Measurements from ENCODE around the gene TXNDC15.

DNA sequence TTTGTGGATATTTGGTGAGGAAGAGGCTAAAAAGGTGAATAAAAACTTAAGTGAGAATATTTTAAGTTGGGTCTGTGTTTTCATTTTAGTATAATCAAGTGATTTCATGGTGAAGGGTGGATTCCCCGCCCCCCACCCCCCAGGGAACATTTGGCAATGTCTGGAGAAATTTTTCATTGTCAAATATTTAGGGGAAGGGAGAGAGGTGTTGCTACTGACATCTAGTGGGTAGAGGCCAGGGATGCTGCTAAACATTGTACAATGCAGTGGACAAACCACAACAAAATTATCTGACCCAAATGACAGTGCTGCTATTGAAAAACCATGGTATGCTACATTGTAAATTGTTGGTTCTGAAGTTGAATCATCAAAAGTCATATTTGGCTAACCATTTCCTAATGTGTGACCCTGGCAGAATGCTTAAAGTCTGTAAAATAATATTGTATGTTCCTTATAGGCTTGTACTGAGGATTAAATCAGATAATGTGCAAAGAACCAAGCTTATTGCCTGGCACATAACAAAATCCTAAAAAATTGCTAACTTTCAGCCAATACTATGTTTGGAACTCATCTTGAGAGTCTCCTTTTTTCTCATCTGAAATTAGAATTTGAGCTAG is 22.8 kb upstream of the TXNDC15 start:
- TF ChIP-seq HDAC2 (CRISPR knock-in tag; IDR thresholded peaks at IDR 0.05), result no peak
- TF ChIP-seq ZFP1 (CRISPR knock-in tag; IDR thresholded peaks at IDR 0.05), result no peak
- no peak for TF ChIP-seq TARDBP (CRISPR knock-in tag; IDR thresholded peaks at IDR 0.05)
- TF ChIP-seq, protein P1, sequence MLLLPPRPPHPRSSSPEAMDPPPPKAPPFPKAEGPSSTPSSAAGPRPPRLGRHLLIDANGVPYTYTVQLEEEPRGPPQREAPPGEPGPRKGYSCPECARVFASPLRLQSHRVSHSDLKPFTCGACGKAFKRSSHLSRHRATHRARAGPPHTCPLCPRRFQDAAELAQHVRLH (CRISPR knock-in tag; IDR thresholded peaks at IDR 0.05; ENCODE audit: borderline replicate concordance, low read depth), result no peak
- TF ChIP-seq ZNF674 (CRISPR knock-in tag; IDR thresholded peaks at IDR 0.05; ENCODE audit: low read depth), result no peak
- TF ChIP-seq, protein P2, sequence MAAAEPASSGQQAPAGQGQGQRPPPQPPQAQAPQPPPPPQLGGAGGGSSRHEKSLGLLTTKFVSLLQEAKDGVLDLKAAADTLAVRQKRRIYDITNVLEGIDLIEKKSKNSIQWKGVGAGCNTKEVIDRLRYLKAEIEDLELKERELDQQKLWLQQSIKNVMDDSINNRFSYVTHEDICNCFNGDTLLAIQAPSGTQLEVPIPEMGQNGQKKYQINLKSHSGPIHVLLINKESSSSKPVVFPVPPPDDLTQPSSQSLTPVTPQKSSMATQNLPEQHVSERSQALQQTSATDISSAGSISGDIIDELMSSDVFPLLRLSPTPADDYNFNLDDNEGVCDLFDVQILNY (CRISPR knock-in tag; conservative IDR thresholded peaks at IDR 0.05), result no peak
- no peak for TF ChIP-seq POLR2A (IDR thresholded peaks at IDR 0.05; ENCODE audit: insufficient read depth in 1 of 2, low read depth in 2 of 2, low read length in 2 of 2)

All from HepG2 (cell line).